Stimulated activated CD8-positive, alpha-beta memory T cell treated with anti-CD3 and anti-CD28 coated beads, Interleukin-7, amount 100 ng/mL, for 24 hours (primary cell): ENCODE data around the gene HSPB6.

Experiments
- DNase-seq: peaks from one replicate; pipeline ENCODE4 v3.0.0-alpha.2; 2020; ENCODE audit warnings: low read depth

Gene HSPB6

GRCh38 chr19:35766571-35767104 lies 9.8 kb upstream of the HSPB6 start:
- DNase-seq = no peak

- no peak for DNase-seq
Observed at GRCh38 chr19:35764432-35765315, 7.8 kb upstream of the HSPB6 start.

DNA sequence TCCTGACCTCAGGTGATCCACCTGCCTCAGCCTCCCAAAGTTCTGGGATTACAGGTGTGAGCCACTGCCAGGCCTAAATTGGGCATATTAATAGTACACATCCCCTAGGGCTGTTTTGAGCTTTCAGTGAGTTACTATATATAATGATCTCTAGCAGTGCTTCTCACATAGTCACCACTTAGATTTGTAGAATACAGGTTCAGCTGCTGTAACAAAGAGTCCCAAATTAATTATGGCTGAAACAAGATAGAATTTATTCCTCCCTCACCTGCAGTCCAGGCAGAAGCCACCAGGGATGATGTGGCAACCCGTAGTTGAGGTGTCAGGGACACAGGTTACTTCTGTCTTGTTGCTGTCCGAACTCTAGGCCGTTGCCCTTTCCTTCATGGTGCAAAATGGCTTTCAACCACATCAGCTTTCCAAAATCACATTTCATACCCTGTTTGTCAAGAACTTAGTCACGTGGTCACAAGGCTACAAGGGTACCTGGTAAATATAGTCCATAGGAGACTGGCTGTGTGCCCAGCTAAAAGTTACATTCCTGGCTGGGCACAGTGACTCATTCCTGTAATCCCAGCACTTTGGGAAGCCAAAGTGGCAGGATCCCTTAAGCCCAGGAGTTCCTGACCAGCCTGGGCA lies 4.0 kb upstream of the HSPB6 start:
- DNase-seq = no peak

GRCh38 chr19:35759697-35760096 lies 2.9 kb upstream of the HSPB6 start:
- no peak for DNase-seq

DNA sequence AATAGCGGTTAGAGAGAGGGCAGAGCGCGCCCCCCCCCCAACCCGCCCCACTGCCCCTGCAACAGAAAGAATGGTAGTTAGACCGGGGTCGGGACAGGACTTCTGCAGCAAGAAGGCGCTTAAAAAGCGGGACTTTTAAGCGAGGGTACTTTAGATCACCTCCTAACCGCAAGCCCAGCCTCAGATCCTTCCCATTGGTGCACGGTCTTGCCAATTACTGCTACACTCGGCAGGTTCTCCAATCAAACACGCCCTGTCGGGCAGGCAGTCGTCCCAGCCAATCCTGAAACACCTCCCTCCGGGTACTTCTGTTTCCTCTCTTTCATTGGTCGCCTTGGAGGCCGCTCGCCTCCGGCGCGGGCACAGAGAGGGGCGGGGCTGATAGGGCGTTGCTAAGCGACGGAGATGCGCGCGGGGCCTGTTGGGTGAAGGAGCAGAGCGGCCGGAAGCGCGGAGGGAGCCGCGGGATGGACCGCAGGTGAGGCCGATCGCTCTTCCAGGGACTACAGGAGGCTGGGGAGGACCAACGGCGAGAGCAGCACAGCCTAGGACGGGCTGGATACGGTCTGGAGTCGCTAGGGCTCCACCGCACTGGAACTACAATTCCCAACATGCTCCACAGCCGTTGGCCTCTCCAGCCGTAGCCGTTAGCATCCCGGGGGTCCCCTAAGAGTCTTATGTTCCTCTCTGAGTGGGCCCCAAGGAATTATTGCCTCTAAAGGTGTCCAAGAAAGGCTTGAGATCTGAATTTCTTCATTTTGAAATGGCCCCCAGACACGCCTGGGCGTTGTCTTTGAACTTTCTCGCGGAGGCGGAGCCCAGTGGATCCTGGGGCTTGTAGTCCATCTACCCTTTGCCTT lies 1.1 kb upstream of the HSPB6 start, which contains the start of gene PROSER3:
PROSER3 (plus strand) TSS at position 428 of the 860 bp plus-strand sequence; CDS start at position 468, 40 bp downstream.
- peak; percentile 97 for DNase-seq

DNA sequence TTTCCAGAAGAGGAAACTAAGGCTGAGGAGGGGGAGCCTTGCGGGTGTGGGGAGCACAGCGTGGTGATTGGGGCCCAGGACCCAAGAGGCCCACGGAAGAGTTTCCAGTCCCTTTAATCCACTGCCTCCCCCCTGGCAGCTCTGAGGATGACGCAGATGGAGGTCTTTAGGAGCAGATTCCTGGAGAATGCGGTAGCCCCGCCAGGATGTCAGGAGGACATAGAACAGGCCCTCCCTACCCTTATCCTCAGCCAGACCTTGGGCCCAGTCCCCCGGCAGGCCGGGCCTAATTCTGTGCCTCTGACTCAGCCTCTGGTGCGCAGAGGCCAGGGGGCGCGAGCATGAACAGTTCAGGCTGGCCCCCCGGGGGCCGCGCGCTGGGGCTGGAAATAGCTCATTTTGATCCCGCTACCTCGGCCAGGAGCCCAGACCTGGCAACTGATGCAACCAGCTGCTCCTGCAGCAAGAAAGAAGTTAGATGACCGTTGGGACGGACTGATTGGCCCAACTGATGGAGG lies 461 bp upstream of the HSPB6 start:
- DNase-seq = no peak

GRCh38 chr19:35755550-35756376 lies 1.1 kb downstream of the HSPB6 start:
- DNase-seq = no peak

GRCh38 chr19:35755131-35755549 lies 1.7 kb downstream of the HSPB6 start:
- DNase-seq = no peak

DNA sequence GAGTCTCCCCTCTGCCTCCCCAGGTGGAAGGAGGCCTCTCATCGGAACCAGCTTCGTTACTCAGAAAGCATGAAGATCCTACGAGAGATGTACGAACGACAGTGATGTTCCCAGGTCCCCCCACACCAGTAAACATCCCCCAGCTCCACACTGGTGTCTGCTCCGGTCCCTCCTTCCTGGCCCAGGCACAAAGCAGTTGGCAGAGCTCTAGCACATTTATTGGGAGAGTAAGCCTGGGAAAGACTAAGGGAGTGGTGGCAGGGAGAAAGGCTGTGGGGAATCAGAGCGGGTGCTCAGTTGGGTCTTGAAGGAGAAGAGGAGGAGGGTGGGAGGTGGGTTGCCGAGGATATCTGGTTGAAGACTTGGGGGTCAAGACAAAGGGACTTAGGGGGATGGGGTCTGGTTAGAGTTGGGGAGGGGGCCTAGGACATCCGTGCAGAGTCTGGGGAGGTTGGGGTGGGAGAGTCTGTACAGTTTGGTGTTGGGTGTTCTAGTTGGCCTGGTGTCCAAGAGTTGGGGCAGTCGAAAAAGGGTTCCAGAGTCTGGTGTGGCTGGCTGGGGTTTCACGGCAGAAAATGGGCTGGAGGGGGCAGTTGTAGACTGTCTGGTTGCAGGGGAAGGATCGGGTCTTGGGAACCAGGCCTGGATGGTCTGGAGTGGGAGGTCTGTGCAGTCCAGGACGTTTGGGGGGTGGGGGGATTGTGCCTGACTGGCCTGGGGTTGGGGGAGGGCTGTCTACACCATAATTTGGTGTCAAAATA lies 2.3 kb downstream of the HSPB6 start:
- DNase-seq = no peak

DNA sequence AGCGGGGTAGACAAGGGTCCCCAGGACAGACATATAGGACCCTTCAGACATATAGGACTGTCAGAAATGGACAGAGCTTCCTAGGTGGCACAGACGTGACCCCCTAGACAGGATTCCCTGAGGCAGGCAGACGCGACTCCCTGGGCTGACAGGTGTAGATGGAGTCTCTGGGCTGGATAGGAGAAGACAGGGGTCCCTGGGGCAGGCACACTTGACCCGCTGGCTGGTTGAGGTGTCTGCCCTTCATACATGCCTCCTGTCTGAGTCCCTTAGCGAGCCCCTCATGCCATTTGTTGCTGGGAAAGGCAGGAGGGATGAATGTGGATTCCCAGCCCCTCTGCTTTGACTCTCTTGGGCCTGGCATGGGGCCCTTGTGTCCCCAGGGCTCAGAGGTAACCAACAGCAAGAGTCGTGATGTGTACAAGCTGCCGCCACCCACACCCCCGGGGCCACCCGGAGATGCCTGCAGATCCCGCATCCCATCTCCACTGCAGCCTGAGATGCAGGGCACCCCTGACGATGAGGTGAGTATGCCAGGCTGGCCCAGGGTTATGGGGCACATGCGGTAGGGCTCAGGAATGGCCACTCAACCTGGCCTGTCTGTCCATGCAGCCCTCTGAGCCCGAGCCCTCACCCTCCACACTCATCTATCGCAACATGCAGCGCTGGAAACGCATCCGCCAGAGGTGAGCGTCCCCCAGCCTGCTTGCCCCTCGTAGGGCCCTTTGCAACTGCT lies 3.0 kb downstream of the HSPB6 start:
- no peak for DNase-seq

DNA sequence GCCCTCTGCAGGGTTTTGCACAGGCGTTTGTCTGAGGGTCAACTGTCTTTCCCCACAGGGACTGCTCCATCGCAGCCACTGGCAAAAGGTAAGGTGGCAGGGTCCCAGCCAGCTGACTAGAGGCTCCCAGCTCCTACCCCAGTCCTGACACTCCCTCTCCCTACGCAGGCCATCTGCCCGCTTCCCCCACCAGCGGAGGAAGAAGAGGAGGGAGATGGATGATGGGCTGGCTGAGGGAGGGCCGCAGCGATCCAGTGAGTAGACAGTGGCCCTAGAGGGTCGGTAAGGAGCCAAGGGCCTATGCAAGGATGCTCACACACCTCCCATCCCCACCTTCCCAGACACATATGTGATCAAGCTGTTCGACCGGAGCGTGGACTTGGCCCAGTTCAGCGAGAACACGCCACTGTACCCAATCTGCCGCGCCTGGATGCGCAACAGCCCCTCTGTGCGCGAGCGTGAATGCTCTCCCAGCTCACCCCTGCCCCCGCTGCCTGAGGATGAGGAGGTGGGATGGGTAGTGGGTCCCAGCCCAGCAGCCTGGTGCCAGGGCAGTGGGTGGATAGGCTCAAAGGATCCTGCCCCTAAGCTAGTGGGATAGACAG lies 4.0 kb downstream of the HSPB6 start:
- DNase-seq = no peak

DNA sequence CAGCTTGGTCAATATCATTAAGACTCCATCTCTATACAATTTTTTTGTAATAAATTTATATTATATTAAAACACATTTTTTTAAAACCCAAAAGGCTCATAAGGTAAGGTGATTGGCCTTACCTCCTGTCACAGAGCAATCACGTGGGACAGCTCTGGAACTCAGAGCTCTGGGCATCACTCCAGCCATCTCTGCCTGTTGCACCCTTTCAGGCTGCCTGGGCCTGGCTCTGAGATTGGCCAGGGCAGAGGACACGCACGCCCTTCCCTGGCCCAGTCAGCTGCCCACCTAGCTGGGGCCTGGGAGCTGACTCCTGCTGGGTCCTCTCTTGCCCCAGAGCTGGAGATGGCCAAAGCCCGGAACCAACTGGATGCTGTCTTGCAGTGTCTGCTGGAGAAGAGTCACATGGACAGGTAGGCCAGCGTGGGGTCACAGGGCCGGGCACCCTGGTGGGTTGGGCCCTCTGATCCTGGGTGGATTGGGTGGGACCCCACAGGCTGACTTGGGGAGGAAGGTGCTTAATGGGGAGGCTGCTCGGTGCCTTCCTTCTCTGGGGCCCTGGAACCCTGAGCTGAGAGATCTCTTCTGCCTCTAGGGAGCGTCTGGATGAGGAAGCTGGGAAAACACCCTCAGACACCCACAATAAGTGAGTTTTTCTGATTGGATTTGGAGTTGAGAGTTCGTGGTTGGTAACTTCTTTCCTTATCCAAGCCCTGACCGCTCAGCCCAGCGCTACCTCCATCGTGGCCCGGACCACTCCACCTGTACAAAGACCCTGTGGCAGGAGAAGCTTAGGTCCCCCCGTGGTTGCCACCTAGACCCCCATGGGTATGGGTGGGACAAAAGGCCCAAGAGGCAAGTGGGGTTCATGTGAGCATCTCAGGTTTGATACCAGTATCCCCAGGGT lies 4.7 kb downstream of the HSPB6 start:
- DNase-seq = no peak

- no peak for DNase-seq
Observed at GRCh38 chr19:35750167-35750566, 6.7 kb downstream of the HSPB6 start.

DNA sequence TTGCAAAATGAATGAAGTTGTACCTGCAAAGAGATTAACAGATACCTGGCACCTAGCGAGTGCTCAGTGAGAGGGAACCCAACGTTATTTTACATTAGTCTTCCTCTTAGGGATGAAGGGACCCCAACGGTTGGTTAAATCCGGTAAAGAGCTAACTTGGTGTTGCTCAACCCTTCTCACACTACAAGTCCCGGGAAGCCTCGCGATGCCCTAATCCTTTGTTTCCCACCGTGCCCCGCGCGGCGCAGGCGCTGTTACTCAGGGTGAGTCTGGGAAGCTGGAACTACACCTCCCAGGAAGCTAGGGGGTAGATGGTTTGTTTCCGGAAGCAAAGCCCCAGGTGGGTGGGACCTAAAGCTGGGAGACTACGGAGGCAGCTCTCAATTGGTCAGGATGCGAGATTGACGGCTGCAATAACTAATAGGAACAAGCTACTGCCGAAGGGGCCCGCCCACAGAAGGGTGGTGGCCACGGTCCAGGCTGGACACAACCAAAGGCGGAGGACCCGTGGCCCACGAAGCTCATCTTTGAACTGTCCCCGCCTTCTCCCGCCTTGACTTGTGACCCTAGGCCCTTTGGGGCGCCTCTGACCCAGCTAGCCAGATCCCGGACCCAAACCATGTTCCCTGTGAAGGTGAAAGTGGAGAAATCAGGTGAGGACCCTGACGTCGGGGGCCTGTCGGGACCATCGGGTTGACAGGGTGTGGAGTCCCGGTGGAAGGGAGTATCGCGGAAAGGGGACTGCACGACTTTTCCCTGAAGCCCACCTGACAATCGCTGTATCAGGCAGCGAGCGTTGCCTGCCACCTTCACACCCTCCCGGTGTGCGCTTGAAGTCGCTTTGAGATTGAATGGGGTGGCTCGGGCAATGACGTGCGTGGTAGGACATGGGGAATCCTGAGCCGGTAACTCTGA lies 8.5 kb downstream of the HSPB6 start, which contains the start of gene LIN37:
LIN37 (plus strand) TSS at position 471 of the 915 bp plus-strand sequence; CDS start at position 620, 149 bp downstream.
- DNase-seq = peak; percentile 97

DNA sequence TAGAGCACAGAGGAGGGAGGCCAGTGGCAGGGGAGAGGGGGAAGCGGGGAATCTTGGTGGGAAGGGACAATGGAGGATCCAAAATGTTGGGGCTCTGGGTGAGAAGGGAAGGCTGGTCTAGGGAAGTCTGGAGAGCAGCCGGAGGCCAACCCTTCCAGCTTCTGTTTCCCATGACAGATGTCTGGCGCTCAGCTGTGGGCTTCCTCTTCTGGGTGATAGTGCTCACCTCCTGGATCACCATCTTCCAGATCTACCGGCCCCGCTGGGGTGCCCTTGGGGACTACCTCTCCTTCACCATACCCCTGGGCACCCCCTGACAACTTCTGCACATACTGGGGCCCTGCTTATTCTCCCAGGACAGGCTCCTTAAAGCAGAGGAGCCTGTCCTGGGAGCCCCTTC lies 10.3 kb downstream of the HSPB6 start:
- DNase-seq = no peak

DNA sequence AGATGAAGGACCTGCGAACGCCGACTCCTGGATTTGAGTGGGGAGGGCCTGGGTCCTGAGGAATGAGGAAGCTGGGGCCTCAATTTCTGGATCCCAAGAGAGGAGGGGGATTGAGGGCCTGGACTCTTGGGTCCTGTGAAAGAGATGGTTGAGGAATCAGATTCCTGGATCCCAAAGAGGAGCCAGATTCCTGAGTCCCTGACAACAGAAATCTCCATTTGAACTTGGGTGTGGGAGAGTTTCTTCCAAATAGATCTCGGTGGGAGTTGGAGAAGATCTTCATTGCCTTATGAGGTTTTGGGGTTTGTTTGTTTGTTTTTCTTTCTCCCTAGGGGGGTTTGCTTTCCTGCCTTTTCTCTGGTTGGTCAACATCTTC lies 10.8 kb downstream of the HSPB6 start:
- no peak for DNase-seq
